Skin of body (tissue), 2 donors: ENCODE results near the gene SYT14. TPM values are rescaled to one million over a fixed set of nuclear protein-coding genes. Genes with fewer than 3 reads are reported as not detected.
"Not testable (repeated sequence)": the region's sequence is repeated elsewhere in the genome, so short reads cannot be mapped to it uniquely, and the experiment has no call there.

Source experiments
- DNase-seq: peaks from one replicate; lab custom pipeline; 2025; lab: John Stamatoyannopoulos, UW
- total RNA-seq: library from RNA; depleted of rRNA; stranded (reverse); fragments of >200 nt; gene quantifications from one replicate; pipeline ENCODE4 v1.2.3, GENCODE V29; 2014

Gene SYT14
- 1.2 TPM for total RNA-seq

DNA sequence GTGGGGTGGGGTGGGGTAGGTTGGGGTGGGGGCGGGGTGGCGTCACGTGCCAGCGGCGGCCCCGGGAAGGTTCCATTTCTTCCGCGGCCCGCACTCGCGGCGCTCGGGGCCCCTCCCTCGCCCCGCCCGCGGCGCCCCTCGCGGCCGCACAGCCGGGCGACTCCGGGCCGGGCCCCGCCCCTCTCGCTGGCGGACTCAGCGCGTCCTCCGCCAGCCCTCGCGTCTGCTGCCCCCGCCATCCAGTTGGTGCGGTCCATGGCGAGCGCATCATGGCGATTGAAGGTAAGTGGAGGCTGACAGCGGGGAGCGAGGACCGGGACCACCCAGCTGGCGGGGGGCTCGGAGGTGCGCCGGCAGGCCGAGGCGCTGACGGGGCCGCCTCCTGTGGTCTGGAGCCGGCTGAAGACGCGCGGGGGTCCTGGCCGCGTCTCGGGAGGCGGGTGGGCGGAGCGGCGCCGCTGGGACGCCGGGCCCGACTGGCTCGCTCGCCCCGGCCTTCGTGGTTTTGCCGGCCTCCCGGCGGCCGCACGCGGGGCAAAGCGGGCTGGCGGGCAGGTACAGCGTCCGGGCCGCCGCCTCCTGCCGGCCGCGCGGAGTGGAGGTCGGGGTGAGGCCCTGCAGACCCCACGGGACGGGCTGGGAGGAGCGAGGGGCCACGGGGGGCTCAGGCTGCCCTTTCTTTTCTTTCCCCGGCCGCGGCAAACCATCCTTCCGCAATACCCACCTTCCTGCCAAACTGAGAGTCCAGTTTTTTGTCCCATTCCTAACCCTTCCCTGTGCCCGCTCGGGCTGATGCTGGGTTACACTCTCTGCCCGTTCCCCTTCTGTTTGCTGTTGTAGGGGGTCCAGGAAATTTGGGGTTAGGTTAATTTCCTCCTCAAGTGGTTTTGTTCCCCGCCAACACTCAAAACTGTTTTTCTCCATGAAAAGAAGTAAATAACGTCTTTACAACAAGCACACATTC is at the start of gene SYT14:
SYT14 (plus strand) TSS at position 222 of the 964 bp plus-strand sequence; CDS start at position 270, 48 bp downstream.
- DNase-seq = no peak

DNA sequence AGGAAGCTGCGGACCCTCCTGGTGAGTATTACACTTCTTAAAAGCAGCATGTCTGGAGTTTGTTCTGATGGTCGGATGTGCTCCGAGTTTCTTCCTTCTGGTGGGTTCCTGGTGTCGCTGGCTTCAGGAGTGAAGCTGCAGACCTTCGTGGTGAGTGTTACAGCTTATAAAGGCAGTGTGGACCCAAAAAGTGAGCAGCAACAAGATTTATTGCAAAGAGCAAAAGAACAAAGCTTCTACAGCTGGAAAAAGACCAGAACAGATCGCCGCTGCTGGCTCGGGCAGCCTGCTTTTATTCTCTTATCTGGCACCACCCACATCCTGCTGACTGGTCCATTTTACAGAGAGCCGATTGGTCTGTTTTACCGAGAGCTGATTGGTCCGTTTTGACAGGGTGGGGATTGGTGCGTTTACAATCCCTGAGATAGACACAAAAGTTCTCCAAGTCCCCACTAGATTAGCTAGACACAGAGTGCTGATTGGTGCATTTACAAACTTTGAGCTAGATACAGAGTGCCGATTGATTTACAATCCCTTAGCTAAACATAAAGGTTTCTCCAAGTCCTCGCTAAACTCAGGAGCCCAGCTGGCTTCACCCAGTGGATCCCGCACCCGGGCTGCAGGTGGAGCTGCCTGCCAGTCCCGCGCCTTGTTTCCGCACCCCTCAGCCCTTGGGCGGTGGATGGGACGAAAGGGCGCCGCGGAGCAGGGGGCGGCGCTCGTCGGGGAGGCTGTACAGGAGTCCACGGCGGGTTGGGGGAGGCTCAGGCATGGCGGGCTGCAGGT is 49.5 kb upstream of the SYT14 start:
- not testable (repeated sequence) for DNase-seq

DNA sequence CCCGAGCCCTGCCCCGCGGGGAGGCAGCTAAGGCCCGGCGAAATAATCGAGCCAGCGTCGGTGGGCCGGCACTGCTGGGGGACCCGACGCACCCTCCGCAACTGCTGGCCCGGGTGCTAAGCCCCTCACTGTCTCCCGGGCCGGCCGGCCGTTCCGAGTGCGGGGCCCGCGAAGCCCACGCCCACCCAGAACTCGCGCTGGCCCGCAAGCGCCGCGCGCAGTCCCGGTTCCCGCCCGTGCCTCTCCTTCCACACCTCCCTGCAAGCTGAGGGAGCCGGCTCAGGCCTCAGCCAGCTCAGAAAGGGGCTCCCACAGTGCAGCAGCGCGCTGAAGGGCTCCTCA is 49.0 kb upstream of the SYT14 start:
- DNase-seq = no peak

DNA sequence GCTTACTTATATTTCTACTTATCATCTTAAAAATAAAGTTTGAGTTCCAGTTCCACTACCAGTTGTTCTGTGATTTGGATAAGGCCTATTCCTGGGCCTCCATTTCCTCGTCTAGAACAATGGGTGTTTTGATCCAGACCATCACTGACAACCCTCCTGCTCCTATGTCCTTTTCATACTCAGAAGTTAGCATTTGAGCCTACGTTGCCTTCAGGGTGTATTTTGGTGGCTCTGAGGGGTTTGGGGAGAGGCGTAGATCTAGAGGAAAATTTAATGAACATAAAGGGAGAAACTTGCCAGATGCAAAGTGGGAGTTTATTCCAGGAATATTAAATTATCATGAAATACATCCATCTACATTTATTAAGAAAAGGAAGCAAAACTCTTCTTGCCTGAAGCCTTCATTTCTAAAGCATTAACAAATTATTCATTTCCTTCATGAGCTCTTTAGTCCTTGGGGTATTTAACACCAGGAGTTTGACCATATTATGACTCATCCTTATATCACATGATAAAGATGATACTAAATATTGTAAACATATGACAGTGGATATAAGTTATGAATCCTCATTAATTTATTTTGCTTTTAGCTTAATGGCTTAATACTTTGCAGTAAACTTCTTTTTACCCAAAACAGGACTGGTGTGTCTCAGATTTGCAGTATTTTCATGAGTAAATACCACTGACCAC is 47.2 kb upstream of the SYT14 start:
- no peak for DNase-seq

DNA sequence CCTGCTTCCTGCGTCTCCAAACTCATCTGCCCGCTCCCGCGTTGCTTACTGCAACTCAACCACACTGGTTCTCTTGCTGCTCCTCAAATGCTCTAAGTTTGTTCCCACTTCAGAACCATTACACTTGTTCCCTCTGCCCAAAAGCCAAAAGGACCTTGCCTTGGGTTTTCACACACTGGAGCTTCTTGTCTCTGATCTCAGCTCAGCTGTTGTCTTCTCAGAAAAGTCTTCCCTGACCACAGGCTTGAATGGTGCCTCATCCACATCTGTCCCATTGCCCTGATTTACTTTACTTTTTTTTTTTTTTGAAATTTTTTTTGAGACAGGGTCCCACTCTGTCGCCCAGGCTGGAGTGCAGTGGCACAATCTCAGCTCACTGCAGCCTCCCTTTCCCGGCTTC is 44.3 kb upstream of the SYT14 start:
- no peak for DNase-seq

DNA sequence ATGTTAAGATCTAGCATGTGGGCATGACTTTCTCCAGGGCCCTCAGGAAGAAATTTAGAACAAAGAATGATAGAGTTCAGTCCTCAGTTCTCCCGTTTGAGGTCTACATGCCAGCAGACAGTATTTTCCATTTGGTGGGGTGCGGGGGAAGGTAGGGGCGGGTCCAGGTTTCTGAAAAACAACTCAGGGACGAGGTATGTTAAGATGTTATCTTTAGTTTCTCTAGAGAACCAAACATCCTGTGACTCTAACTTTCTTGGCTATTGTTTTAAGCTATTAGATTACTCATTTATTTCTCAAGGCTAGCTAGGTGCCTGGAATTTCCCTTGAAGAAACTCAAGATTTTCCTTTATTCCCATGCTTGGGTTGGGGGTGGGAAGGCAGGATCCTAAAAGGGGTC is 42.3 kb upstream of the SYT14 start:
- no peak for DNase-seq

DNA sequence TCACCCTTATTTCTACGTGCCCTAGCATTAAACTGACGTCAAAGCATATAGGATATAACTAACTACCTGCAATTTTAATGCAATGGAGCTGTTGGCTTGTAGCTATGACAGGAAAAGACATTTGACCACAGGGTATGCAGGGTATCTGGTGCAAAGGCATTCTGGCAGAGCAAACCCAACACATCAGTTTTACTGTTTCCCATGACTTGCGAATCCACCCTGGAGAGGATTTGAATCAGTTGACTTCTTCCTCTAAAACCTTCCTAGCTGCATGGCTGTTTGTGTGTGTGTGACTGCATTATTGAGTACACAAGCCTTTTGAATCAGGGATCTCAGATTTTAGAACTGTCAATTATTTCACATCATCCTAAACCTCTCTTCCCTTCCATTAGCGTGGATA is 41.7 kb upstream of the SYT14 start:
- DNase-seq = no peak

DNA sequence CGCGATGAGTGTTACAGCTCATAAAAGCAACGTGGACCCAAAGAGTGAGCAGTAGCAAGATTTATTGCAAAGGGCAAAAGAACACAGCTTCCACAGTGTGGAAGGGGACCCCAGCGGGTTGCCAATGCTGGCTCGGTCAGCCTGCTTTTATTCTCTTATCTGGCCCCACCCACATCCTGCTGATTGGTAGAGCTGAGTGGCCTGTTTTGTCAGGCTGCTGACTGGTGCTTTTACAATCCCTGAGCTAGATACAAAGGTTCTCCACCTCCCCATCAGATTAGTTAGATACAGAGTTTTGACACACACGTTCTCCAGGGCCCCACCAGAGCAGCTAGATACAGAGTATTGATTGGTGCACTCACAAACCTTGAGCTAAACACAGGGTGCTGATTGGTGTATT is 39.7 kb upstream of the SYT14 start:
- not testable (repeated sequence) for DNase-seq

DNA sequence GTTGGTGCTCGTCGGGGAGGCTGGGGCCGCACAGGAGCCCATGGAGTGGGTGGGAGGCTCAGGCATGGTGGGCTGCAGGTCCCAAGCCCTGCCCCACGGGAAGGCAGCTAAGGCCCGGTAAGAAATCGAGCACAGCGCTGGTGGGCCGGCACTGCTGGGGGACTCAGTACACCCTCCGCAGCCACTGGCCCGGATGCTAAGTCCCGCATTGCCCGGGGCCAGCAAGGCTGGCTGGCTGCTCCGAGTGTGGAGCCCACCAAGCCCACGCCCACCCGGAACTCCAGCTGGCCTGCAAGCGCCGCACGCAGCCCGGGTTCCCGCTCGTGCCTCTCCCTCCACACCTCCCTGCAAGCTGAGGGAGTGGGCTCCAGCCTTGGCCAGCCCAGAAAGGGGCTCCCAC is 39.2 kb upstream of the SYT14 start:
- DNase-seq = not testable (repeated sequence)

DNA sequence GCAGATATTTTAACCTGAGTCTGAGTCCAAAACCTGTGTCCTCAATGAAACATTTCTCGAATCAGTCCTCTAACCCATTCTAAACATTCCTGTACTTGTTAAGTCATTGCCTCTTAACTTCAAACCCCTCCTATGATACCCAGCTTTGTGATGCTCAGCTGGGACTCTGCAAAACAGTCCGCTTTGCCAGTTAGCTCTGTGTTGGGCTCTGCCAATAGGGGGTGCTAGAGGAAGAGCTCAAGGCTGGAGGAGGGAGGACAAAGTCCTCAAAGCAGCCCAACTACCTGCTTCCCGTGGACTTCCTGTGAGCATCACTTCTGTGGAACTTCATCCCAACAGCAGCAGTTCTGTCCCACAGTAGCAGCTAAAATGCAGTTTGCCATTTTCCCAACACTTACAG is 38.1 kb upstream of the SYT14 start:
- no peak for DNase-seq

DNA sequence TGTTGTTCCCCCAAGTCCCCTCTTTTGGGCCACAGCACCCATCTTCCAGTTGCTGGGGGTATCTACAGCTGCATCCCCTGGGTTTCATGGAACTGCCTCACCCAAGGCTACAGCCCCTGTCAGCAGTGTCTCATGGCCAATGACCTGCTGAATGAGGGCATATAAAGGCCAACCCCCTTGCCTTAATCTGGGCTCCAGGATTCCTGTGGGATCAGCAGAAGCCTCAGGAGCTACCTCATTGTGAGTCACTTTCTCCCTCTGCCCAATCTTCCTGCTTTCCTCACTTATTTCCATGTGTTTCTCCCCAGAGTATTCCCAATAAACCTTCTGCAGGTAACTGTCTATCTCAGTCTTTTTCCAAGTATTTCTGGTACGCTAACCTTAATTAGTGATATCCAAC is 37.3 kb upstream of the SYT14 start:
- DNase-seq = no peak

DNA sequence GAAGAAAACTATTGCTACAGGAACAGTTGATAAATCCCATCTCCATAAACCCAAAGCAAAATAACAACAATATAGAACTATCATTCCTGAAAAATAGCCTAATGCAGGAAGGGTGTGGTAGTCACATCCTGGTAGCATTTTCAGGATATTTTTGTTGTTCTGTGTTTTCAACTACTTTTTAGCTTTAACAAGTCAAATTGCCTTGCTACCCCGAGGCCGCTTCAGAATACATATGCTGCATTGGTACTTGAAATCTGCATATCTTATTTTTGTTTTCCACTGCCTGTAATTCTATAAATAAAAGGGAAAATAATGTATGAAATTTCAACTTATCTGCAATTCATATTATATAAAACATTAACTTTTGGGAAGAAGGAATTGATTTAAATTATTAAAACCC is 36.8 kb upstream of the SYT14 start:
- DNase-seq = no peak

DNA sequence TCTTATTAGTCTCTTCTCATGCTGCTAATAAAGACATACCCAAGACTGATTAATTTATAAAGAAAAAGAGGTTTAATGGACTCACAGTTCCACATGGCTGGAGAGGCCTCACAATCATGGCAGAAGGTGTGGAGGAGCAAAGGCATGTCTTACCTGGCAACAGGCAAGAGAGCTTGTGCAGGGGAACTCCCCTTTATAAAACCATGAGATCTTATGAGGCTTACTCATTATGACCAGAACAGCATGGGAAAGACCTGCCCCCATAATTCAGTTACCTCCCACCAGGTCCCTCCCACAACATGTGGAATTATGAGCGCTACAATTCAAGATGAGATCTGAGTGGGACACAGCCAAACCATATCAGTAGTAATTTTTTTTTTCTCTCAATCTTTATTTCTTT is 33.2 kb upstream of the SYT14 start:
- DNase-seq = not testable (repeated sequence)

DNA sequence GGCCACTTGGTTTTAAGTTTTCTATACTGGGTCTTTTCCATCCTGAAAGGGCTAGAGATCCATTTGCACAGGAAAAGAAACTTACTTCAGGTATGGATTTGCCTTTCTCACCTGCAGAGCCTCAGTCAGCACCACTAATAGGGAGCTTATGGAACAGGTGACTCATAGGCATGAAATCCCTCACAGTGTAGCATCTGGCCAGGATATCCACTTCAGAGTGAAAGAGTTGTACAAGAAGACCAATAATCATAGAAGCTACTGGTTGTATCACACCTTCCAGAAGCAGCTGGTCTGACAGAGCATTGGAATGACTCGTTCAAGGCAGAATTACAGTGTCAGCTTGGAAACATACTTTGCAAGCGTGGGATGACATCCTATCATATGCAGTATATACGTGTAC is 26.3 kb upstream of the SYT14 start:
- no peak for DNase-seq

DNA sequence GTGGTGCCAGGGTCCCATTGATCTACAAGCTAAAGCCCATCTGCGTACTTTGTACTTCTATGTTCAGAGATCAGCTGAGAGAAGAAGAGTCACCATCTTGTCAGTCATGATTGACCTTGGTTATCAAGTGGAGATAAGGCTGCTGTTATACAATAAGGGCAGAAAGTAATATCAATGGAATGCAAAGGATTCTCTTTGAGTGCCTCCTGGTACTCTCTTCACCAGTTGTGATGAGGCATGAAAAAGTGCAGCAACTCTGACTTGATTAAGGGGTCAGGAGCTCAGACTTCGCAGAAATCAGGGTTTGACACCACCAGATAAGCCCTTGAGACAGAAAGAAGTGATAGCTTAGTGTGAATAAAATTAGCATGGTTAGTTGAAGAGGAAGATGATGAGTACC is 25.7 kb upstream of the SYT14 start:
- no peak for DNase-seq

DNA sequence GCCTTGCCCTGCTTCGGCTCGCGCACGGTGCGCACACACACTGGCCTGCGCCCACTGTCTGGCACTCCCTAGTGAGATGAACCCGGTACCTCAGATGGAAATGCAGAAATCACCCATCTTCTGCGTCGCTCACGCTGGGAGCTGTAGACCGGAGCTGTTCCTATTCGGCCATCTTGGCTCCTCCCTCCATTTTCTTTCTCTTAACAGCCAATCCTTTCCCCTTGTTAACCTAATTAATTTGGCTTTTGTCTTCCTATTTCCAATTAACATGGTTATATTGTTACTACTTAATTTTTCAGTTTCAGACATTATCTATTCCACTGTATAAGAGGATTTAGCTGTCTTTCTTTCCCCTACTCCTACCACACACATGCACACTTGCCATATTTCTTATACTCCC is 18.4 kb upstream of the SYT14 start:
- not testable (repeated sequence) for DNase-seq

DNA sequence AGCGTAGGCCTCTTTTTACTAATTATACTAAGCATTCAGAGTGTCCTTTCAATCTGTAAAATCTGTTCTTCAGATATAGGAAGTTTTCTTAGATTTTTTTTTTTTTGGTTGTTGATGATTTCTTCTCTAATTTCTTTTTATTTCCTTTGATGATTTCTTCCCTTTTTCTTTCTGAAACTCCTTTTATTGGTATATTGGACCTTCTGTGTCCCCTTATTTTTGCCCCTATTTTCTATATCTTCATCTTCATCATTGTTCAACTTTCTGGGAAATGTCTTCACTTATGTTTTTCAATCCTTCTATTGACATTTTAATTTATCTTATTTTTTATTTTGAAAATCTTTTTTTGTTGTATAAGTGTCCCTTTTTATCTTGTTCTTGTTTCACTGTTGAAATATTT is 17.2 kb upstream of the SYT14 start:
- no peak for DNase-seq

DNA sequence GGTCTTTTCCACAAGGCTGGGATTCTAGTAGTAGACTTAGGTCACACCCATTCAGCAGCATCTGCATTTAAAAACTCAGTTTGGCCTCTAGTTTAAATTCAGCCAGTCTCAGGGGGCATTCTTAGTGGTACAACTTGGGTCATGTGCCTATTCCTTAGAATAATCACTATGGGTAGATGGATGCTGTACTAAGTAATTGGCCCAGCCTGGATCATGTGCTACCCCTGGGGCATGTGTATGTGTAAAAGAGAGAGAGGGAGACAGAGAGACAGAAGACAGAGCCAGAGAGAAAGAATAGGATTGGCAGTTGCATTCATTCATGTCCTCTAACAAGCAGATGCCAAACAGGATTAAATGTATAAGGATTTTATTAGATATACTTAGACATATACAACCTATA is 13.6 kb upstream of the SYT14 start:
- no peak for DNase-seq

DNA sequence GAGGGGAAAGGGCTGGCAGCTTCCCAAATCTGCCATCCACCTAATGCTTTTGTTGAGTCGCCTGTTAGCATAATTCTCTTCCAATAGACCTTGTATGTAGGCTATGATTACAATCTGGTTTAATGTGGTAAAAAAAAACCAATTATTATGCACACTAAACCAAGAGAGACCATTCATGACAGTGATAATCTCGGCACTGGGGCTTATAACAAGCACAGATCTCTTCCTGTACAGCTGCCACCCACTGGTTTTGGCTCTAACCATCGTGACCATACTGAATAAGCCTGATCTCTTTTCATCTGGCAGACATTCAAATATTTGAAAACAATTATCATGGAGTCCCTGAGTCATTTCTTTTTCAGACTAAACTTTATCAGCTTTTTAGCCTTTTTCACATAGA is 12.0 kb upstream of the SYT14 start:
- DNase-seq = no peak

DNA sequence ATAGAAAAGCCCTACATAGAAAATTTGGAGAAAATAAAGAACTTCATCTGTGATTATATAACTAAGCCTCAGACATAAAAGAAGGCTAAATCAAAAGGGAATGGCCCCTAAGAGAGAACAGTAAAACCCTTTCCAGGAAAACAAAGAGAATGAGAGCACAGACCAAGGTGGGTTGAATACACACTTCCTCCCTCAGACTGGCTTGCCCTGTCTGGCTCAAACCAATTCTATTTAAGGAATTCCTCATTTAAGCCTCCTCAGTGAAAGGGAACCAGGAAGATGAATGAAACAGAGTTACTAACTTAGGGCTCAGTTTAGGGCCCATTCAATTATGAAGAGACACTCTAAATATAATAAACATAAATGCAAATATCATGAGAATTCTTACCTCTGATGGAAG is 10.6 kb upstream of the SYT14 start:
- DNase-seq = no peak

DNA sequence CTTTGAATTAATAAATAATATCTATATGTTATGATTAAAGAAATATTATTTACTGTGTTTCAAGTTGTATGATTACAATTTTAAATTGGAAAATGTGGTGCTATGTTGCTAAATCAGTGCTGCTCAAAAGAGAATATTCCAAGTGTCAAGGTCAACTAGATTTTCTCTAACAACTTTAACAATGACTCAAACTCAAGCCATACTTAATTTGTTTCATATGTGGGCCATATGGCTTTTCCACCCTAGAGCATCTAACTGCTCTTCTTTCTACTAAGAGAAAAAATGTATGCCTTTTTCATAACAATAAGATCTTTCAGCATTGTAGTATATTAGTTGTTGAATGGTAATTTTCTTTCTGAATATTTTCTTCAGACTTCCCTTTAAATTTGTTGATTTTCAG is 8.3 kb upstream of the SYT14 start:
- DNase-seq = no peak

DNA sequence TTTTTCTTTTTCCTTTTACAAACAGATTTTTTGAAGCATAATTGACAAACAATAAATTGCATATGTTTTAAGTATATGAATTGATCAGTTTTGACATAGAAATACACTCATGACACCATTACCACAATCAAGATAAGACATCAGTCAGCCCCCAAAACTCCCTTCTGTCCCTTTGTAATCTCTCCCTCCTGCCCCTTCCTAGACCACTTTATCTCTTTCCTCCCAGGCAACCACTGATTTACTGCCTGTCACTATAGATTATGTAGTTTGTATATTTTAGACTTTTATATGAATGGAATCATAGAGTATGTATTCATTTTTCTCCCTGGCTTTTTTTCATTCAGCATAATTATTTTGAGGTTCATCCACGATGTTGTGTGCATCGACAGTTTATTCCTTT is 6.9 kb upstream of the SYT14 start:
- no peak for DNase-seq
